GM12891 (cell line): ENCODE results near the gene HS6ST3.

Experiments used
- POLR2A ChIP-seq: IDR thresholded peaks from 2 replicates; pipeline ENCODE4 v1.6.1; 2011; ENCODE audit warnings: low read depth, low read length, control low read depth
- POLR2AphosphoS5 ChIP-seq: IDR thresholded peaks from 2 replicates; pipeline ENCODE4 v1.6.1; 2011; ENCODE audit warnings: low read depth, low read length, control low read depth
- POU2F2 ChIP-seq: IDR thresholded peaks from 2 replicates; pipeline ENCODE4 v1.6.1; 2011; ENCODE audit warnings: low read depth, mild to moderate bottlenecking, control low read depth, low read length, moderate library complexity
- SPI1 ChIP-seq: IDR thresholded peaks from 2 replicates; pipeline ENCODE4 v1.6.1; 2011; ENCODE audit warnings: low read depth, low read length, control low read depth
- TAF1 ChIP-seq: IDR thresholded peaks from 2 replicates; pipeline ENCODE4 v1.6.1; 2011; ENCODE audit warnings: low read depth, low read length, control low read depth

GRCh38 chr13:96551546-96551945 is 461.6 kb downstream of the HS6ST3 start:
- TF ChIP-seq TAF1, result no peak
- TF ChIP-seq POLR2A, result no peak
- no peak for TF ChIP-seq POU2F2
- no peak for TF ChIP-seq POLR2AphosphoS5
- TF ChIP-seq SPI1, result no peak
